Spleen (tissue), 11 donors: ENCODE data around the gene KDM8. TPM values are rescaled to one million over a fixed set of nuclear protein-coding genes. Genes with fewer than 3 reads are reported as not detected.

Experiments
- DNase-seq: peaks from one replicate; pipeline ENCODE4 v3.0.0-alpha.2; 2020
- H3K27ac ChIP-seq, 8 donors: fragments of 200-600 bp; sonication (generic) in 7 of 8; 1 replicate in 4 of 8; 2 replicates in 4 of 8; pipeline versions ENCODE4 v1.5.0 to v1.8.0; 2016 to 2021; ENCODE audit warnings: inconsistent platforms in 4 of 8, mild to moderate bottlenecking in 4 of 8, moderate library complexity in 1 of 8
- H3K27me3 ChIP-seq, 7 donors: fragments of 200-600 bp; sonication (generic) in 6 of 7; replicated peaks in 1 of 7; 1 replicate in 4 of 7; 2 replicates in 3 of 7; pipeline versions ENCODE4 v1.5.0 to v1.8.0; 2016 to 2021; ENCODE audit warnings: inconsistent platforms in 3 of 7, mild to moderate bottlenecking in 1 of 7
- H3K36me3 ChIP-seq, 6 donors: fragments of 200-600 bp; sonication (generic) in 5 of 6; 1 replicate in 4 of 6; 2 replicates in 2 of 6; pipeline versions ENCODE4 v1.5.0 to v1.8.0; 2016 to 2021; ENCODE audit warnings: inconsistent platforms in 2 of 6
- H3K4me1 ChIP-seq, 6 donors: fragments of 200-600 bp; sonication (generic) in 5 of 6; 1 replicate in 3 of 6; 2 replicates in 3 of 6; pipeline versions ENCODE4 v1.5.0 to v1.8.0; 2016 to 2021; ENCODE audit warnings: inconsistent platforms in 3 of 6
- H3K4me3 ChIP-seq, 8 donors: fragments of 200-600 bp; sonication (generic) in 7 of 8; 1 replicate in 4 of 8; 2 replicates in 4 of 8; pipeline versions ENCODE4 v1.5.0 to v1.8.0; 2016 to 2021; ENCODE audit warnings: inconsistent platforms in 4 of 8, mild to moderate bottlenecking in 4 of 8, moderate library complexity in 2 of 8
- H3K9me3 ChIP-seq, 8 donors: fragments of 200-600 bp; sonication (generic) in 7 of 8; 1 replicate in 4 of 8; 2 replicates in 4 of 8; pipeline versions ENCODE4 v1.5.0 to v1.8.0; 2016 to 2021; ENCODE audit warnings: inconsistent platforms in 4 of 8
- CTCF ChIP-seq, 11 experiments: fragments of 200-600 bp in 7 of 11; fragments of 450-650 bp in 4 of 11; sonication (generic) in 4 of 11; IDR thresholded peaks in 8 of 11; conservative IDR thresholded peaks in 3 of 11; 1 replicate in 7 of 11; 2 replicates in 4 of 11; pipeline versions ENCODE4 v1.4.0 to v1.8.0; 2016 to 2021; ENCODE audit warnings: antibody characterized with exemption in 11 of 11, inconsistent platforms in 4 of 11, mild to moderate bottlenecking in 1 of 11
- POLR2A ChIP-seq, 3 donors: fragments of 450-650 bp; IDR thresholded peaks; one replicate each; pipeline ENCODE4 v1.5.1; 2017; ENCODE audit warnings: antibody characterized with exemption in 3 of 3, mild to moderate bottlenecking in 1 of 3
- POLR2AphosphoS5 ChIP-seq, 3 donors: sonication (generic); formaldehyde crosslinking; IDR thresholded peaks; one replicate each; pipeline ENCODE4 v1.5.1; 2017; ENCODE audit warnings: antibody characterized with exemption in 3 of 3
- WGBS, 5 donors: extraction: QIAGEN DNeasy Blood & Tissue Kit in 3 of 5; methylation state at CpG; one replicate each; pipeline versions ENCODE4 v1.1.5 to v1.1.7; 2013 to 2018; 5-methylcytosine and 5-hydroxymethylcytosine counted together
- intact Hi-C: fragments of 100-400 bp; cut with DNase I; formaldehyde crosslinking; loops from one replicate; pipeline ENCODE4 v1.15.0; 2023; ENCODE audit warnings: low total_unique reads
- polyA plus RNA-seq, 3 donors: library from polyadenylated mRNA; stranded (reverse); fragments of 200-250 nt; gene quantifications; one replicate each; pipeline ENCODE4 v1.2.1, GENCODE V29; 2013
- total RNA-seq, 7 donors: library from RNA; depleted of rRNA in 3 of 7; stranded (reverse); fragments of >200 nt in 3 of 7; fragmentation: NEBNext Ultra II Directional in 4 of 7; extraction: Animal tissue kit (Norgen Biotek cat#: 25700) in 4 of 7; gene quantifications; one replicate each; pipeline versions ENCODE4 v1.1.0 to v1.2.1, GENCODE V29; 2016 to 2021
- donor health status: healthy with polysubstance abuse.
- donor health status: DM: no; HTN: no; CAD: no; lungs with moderate emphysema.
- donor health status: DM: no; HTN: no; CAD: no.
- donor health status: Bipolar disorder and iron deficiency.
- donor health status: healthy.
- donor health status: DM: no; HTN: no; CAD: no.
- donor health status: DM: yes; HTN: yes; CAD: no.

The KDM8 gene
- total and polyA plus RNA-seq, 10 donors = 5.2 to 14.7 (median 9.6) TPM

GRCh38 chr16:27225536-27226360 lies 22.4 kb downstream of the KDM8 start:
- Histone ChIP-seq H3K27me3 (no peaks in the 10 kb centered on the region), H3K36me3 (peaks cover 0 to 66% (median 20%) of the 10 kb centered on the region in 6 donors), H3K4me1 (peaks cover 15 to 76% (median 45%) of the 10 kb centered on the region in 6 donors), H3K9me3 (no peaks in the 10 kb centered on the region), H3K4me3 (no peak overlapping the region), H3K27ac (peak overlapping the region in 4 of 8 donors; percentile 2 to 46 (median 12))
- intact Hi-C loops = no loop called here
- peak; percentile 70 for DNase-seq
- WGBS, 5 donors = 56 to 64% (median 62%) methylated on average over 24 to 27 of the region's 27 CpGs
- TF ChIP-seq POLR2A (IDR thresholded peaks at IDR 0.05) (no peak), POLR2AphosphoS5 (IDR thresholded peaks at IDR 0.05) (peak in 2 of 3 donors; percentile 16 to 53), CTCF (IDR thresholded peaks at IDR 0.05 in 8 of 11, conservative IDR thresholded peaks at IDR 0.05 in 3 of 11) (no peak)

- peak; percentile 75 for DNase-seq
- Histone ChIP-seq H3K4me3 (no peak overlapping the region), H3K9me3 (no peaks in the 10 kb centered on the region), H3K36me3 (peaks cover 0 to 64% (median 15%) of the 10 kb centered on the region in 6 donors), H3K27me3 (no peaks in the 10 kb centered on the region), H3K27ac (peak overlapping the region in 3 of 8 donors; percentile 2 to 22 (median 17)), H3K4me1 (peaks cover 20 to 83% (median 52%) of the 10 kb centered on the region in 6 donors)
- intact Hi-C loops = no loop called here
- no peak for TF ChIP-seq CTCF (IDR thresholded peaks at IDR 0.05 in 8 of 11, conservative IDR thresholded peaks at IDR 0.05 in 3 of 11)
- no peak for TF ChIP-seq POLR2A (IDR thresholded peaks at IDR 0.05)
- TF ChIP-seq POLR2AphosphoS5 (IDR thresholded peaks at IDR 0.05) = peak in 1 of 3 donors; percentile 57
- 86 to 97% (median 90%) methylated on average over 19 to 20 of the region's 20 CpGs for WGBS, 5 donors
These were observed 23.1 kb downstream of the KDM8 start for GRCh38 chr16:27226476-27226875.

GRCh38 chr16:27226976-27227705 lies 23.8 kb downstream of the KDM8 start:
- peak overlapping the region in 2 of 8 donors; percentile 17 to 22 for H3K27ac ChIP-seq
- H3K36me3 ChIP-seq = peaks cover 0 to 70% (median 14%) of the 10 kb centered on the region in 6 donors
- TF ChIP-seq CTCF (IDR thresholded peaks at IDR 0.05 in 8 of 11, conservative IDR thresholded peaks at IDR 0.05 in 3 of 11) (no peak), POLR2AphosphoS5 (IDR thresholded peaks at IDR 0.05) (no peak), POLR2A (IDR thresholded peaks at IDR 0.05) (no peak)
- no peaks in the 10 kb centered on the region for H3K27me3 ChIP-seq
- intact Hi-C loops = no loop called here
- peaks cover 26 to 90% (median 59%) of the 10 kb centered on the region in 6 donors for H3K4me1 ChIP-seq
- WGBS, 5 donors = 74 to 82% (median 80%) methylated on average over 11 to 16 of the region's 16 CpGs
- no peak overlapping the region for H3K4me3 ChIP-seq
- peak; percentile 67 for DNase-seq
- no peaks in the 10 kb centered on the region for H3K9me3 ChIP-seq
